Transverse colon (tissue), 3 donors: Measurements from ENCODE around the gene AKR1C8.

Experiments
- CTCF ChIP-seq, 5 experiments: fragments of 200-600 bp in 3 of 5; fragments of 450-650 bp in 2 of 5; sonication (generic) in 3 of 5; IDR thresholded peaks; 1 replicate in 2 of 5; 2 replicates in 3 of 5; pipeline ENCODE4 v1.5.1; 2016 to 2017; ENCODE audit warnings: antibody characterized with exemption in 5 of 5, inconsistent platforms in 3 of 5, mild to moderate bottlenecking in 2 of 5, moderate library complexity in 1 of 5
- EP300 ChIP-seq: sonication (generic); formaldehyde crosslinking; IDR thresholded peaks from one replicate; pipeline ENCODE4 v1.6.1; 2017; ENCODE audit warnings: antibody characterized with exemption, low read depth

DNA sequence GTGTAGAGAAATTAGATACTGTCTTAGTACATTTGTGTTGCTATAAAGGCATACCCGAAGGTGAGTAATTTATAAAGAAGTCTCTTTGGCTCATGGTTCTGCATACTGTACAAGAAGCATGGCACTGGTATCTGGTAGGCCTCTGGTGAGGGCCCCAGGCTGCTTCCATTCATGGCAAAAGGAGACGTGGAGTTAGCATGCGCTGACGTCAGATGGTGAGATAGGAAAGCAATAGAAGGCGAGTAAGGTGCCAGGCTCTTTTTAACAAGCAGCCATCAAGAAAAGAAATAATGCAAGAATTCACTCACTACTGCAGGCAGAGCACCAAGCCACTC lies 38.1 kb downstream of the AKR1C8 start:
- no peak for TF ChIP-seq EP300
- no peak for TF ChIP-seq CTCF (IDR thresholded peaks at IDR 0.05)
